SIG-M5 treated with dmso at 0.1 percent for 504 hours (cell line): Measurements from ENCODE around the gene PPL.

ENCODE experiments used
- DNase-seq: peaks from one replicate; lab custom pipeline; 2025; ENCODE audit not compliant: unreplicated experiment; lab: John Stamatoyannopoulos, UW

The PPL gene

GRCh38 chr16:4891097-4891885 lies 45.7 kb downstream of the PPL start:
- DNase-seq, result no peak

- no peak for DNase-seq
Observed at GRCh38 chr16:4890686-4891085, 46.3 kb downstream of the PPL start.

GRCh38 chr16:4890026-4890425 lies 46.9 kb downstream of the PPL start:
- DNase-seq, result no peak

- DNase-seq, result no peak
Observed at GRCh38 chr16:4888428-4889135, 48.4 kb downstream of the PPL start.

- no peak for DNase-seq
Observed at GRCh38 chr16:4886151-4886550, 50.8 kb downstream of the PPL start.

- DNase-seq, result no peak
Observed at GRCh38 chr16:4884972-4885874, 51.7 kb downstream of the PPL start.

GRCh38 chr16:4884209-4884608 lies 52.7 kb downstream of the PPL start:
- DNase-seq, result no peak

GRCh38 chr16:4883501-4883900 lies 53.4 kb downstream of the PPL start:
- no peak for DNase-seq

- no peak for DNase-seq
Observed at GRCh38 chr16:4882633-4883285, 54.2 kb downstream of the PPL start.

- no peak for DNase-seq
Observed at GRCh38 chr16:4882000-4882632, 54.8 kb downstream of the PPL start.

- no peak for DNase-seq
Observed at GRCh38 chr16:4880006-4880580, 56.9 kb downstream of the PPL start.

GRCh38 chr16:4879049-4879448 lies 57.9 kb downstream of the PPL start:
- no peak for DNase-seq

- DNase-seq, result no peak
Observed at GRCh38 chr16:4877380-4877685, 59.6 kb downstream of the PPL start.

- DNase-seq, result no peak
Observed at GRCh38 chr16:4876646-4877379, 60.1 kb downstream of the PPL start.

GRCh38 chr16:4874666-4875065 lies 62.3 kb downstream of the PPL start:
- no peak for DNase-seq

GRCh38 chr16:4873091-4873490 lies 63.9 kb downstream of the PPL start:
- DNase-seq, result no peak

- DNase-seq, result no peak
Observed at GRCh38 chr16:4871071-4871470, 65.9 kb downstream of the PPL start.

- no peak for DNase-seq
Observed at GRCh38 chr16:4870138-4870671, 66.7 kb downstream of the PPL start.

- DNase-seq, result no peak
Observed at GRCh38 chr16:4869147-4869805, 67.7 kb downstream of the PPL start.
